ENCODE data around the gene ST3GAL3. TPM values are rescaled to one million over a fixed set of nuclear protein-coding genes. Genes with fewer than 3 reads are reported as not detected.

Gene ST3GAL3
- total and polyA plus RNA-seq, 2 of the 13 experiments (the other 11 are each of a cell fraction or from before 2014, with no cell fraction given), result 5.1 to 8.1 TPM

- ATAC-seq (no peak), FAIRE-seq (no peak), DNase-seq (ENCODE audit: low spot score) (no peak)
- CTCF ChIA-PET (ENCODE audit: low intra/inter-chr PET ratio, low total read pairs), result no interaction called here
- H4K20me1 ChIP-seq (ENCODE audit: insufficient read depth, low read length), result no peaks in the 10 kb centered on the region
- H3K4me1 ChIP-seq (ENCODE audit: insufficient read depth, low read length), result 0 out of 2 replicates have a peak, but pooled peaks cover 5% of the 10 kb centered on the region
- POLR2A ChIA-PET, result no interaction called here
- 96% methylated on average over 3 of the region's 3 CpGs for WGBS (ENCODE audit: low lambda C conversion rate)
- H3K27me3 ChIP-seq (ENCODE audit: control insufficient read depth in 1 of 2, insufficient read depth in 2 of 2, low read length in 2 of 2), result no peaks in the 10 kb centered on the region
- intact Hi-C loops (cut with micrococcal nuclease; ENCODE audit: unreplicated experiment) (no loop called here), in situ Hi-C loops (cut with HindIII; ENCODE audit: extremely low pct_ligation_motif_present, low pct_unique_long_range_greater_than_20kb) (no loop called here)
- no TSS peak for BruUV-seq (replicated peaks)
- H3K27ac ChIP-seq (ENCODE audit: extremely low read length, insufficient read depth, low read length), result no peak overlapping the region
- H3K79me2 ChIP-seq (ENCODE audit: insufficient read depth, low read length), result no peaks in the 10 kb centered on the region
- H3K4me3 ChIP-seq (replicated peaks in 1 of 3; ENCODE audit: insufficient read depth in 1 of 3, low read depth in 2 of 3, low read length in 3 of 3), result no peak overlapping the region
- H3K4me2 ChIP-seq (ENCODE audit: low read depth, low read length), result no peak overlapping the region
- no peaks in the 10 kb centered on the region for H3K9me3 ChIP-seq (ENCODE audit: low read length)
- no peak overlapping the region for H2AFZ ChIP-seq (ENCODE audit: low read length)
- TF ChIP-seq ZNF441 (CRISPR knock-in tag; IDR thresholded peaks at IDR 0.05; ENCODE audit: borderline replicate concordance) (no peak), NR1H2 (CRISPR knock-in tag; IDR thresholded peaks at IDR 0.05; ENCODE audit: borderline replicate concordance, low read depth) (no peak), ZNF567 (CRISPR knock-in tag; IDR thresholded peaks at IDR 0.05; ENCODE audit: borderline replicate concordance) (no peak)
- H3K9ac ChIP-seq (ENCODE audit: insufficient read depth, low read depth, low read length), result no peak overlapping the region
- peaks cover 1 to 11% of the 10 kb centered on the region in 2 experiments; a peak in 2 of 5 replicates for H3K36me3 ChIP-seq (replicated peaks in 1 of 2; ENCODE audit: control insufficient read depth in 1 of 2, insufficient read depth in 2 of 2, low read length in 2 of 2)
Measured at GRCh38 chr1:43797891-43798290, 90.6 kb downstream of the ST3GAL3 start.

- Histone ChIP-seq H3K36me3 (replicated peaks in 1 of 2; ENCODE audit: control insufficient read depth in 1 of 2, insufficient read depth in 2 of 2, low read length in 2 of 2) (peaks cover 2 to 15% of the 10 kb centered on the region in 2 experiments; a peak in 2 of 5 replicates), H3K4me2 (ENCODE audit: low read depth, low read length) (no peak overlapping the region), H2AFZ (ENCODE audit: low read length) (no peak overlapping the region), H3K79me2 (ENCODE audit: insufficient read depth, low read length) (no peaks in the 10 kb centered on the region), H3K27ac (ENCODE audit: extremely low read length, insufficient read depth, low read length) (no peak overlapping the region), H4K20me1 (ENCODE audit: insufficient read depth, low read length) (no peaks in the 10 kb centered on the region), H3K9ac (ENCODE audit: insufficient read depth, low read depth, low read length) (no peak overlapping the region), H3K9me3 (ENCODE audit: low read length) (no peaks in the 10 kb centered on the region), H3K4me3 (replicated peaks in 1 of 3; ENCODE audit: insufficient read depth in 1 of 3, low read depth in 2 of 3, low read length in 3 of 3) (no peak overlapping the region), H3K4me1 (ENCODE audit: insufficient read depth, low read length) (0 out of 2 replicates have a peak, but pooled peaks cover 5% of the 10 kb centered on the region), H3K27me3 (ENCODE audit: control insufficient read depth in 1 of 2, insufficient read depth in 2 of 2, low read length in 2 of 2) (no peaks in the 10 kb centered on the region)
- no peak for ATAC-seq
- TF ChIP-seq CHD2 (IDR thresholded peaks at IDR 0.05; ENCODE audit: low read depth, low read length), result no peak
- TF ChIP-seq ZNF430 (CRISPR knock-in tag; IDR thresholded peaks at IDR 0.05), result no peak
- no peak for TF ChIP-seq WIZ (CRISPR knock-in tag; IDR thresholded peaks at IDR 0.05)
- no peak for TF ChIP-seq IRF1 (CRISPR knock-in tag; IDR thresholded peaks at IDR 0.05; ENCODE audit: low read depth)
- TF ChIP-seq ZBTB3 (CRISPR knock-in tag; IDR thresholded peaks at IDR 0.05; ENCODE audit: borderline replicate concordance, low read depth), result no peak
- intact Hi-C loops (cut with micrococcal nuclease; ENCODE audit: unreplicated experiment), result no loop called here
- FAIRE-seq, result no peak
- POLR2A ChIA-PET, result no interaction called here
- no TSS peak for BruUV-seq (replicated peaks)
- WGBS (ENCODE audit: low lambda C conversion rate), result 96% methylated on average over 3 of the region's 4 CpGs
- no peak for DNase-seq (ENCODE audit: low spot score)
- CTCF ChIA-PET (ENCODE audit: low intra/inter-chr PET ratio, low total read pairs), result no interaction called here
- in situ Hi-C loops (cut with HindIII; ENCODE audit: extremely low pct_ligation_motif_present, low pct_unique_long_range_greater_than_20kb), result no loop called here
Measured at GRCh38 chr1:43799656-43800635, 92.6 kb downstream of the ST3GAL3 start.

Measured in HepG2 (cell line).